A549 (cell line): Measurements from ENCODE around the gene SEC22A. TPM values are rescaled to one million over a fixed set of nuclear protein-coding genes. Genes with fewer than 3 reads are reported as not detected.

ENCODE experiments used
- ATAC-seq, 2 experiments: fragments of 200-7000 bp in 1 of 2; fragments of >200 bp in 1 of 2; cut with Nextera tagmentation in 1 of 2; cut with Tn5 transposase in 1 of 2; 3 replicates each; pipeline versions ENCODE4 v1.8.0 to v1.9.1; 2018 to 2020; ENCODE audit warnings: mild to moderate bottlenecking in 1 of 2, moderate library complexity in 1 of 2
- CTCF ChIA-PET: fragments of 300-600 bp; sonication (Branson Sonifier 250); formaldehyde crosslinking; extraction: SDS; loops from one replicate; lab custom pipeline; 2021; ENCODE audit warnings: antibody characterized with exemption, inconsistent platforms; lab: Yijun Ruan, JAX
- POLR2A ChIA-PET: fragments of 350-600 bp; formaldehyde crosslinking; extraction: SDS; loops from one replicate; lab custom pipeline; 2021; ENCODE audit warnings: antibody characterized with exemption, inconsistent platforms; lab: Yijun Ruan, JAX
- DNase-seq, 2 experiments: peaks; one replicate each; pipeline versions ENCODE4 v3.0.0 to v3.0.0-alpha.2; 2011 to 2016; ENCODE audit warnings: low read depth in 1 of 2, low spot score in 1 of 2
- FAIRE-seq: peaks from 2 replicates; lab custom pipeline; 2011; peaks lifted over from hg19 to GRCh38; lab: Jason Lieb, UNC
- H3K27ac ChIP-seq, 2 experiments: fragments of >200 bp; sonication (Bioruptor Twin); formaldehyde crosslinking; 3 replicates each; pipeline ENCODE4 v1.5.1; 2016 to 2017
- H3K4me1 ChIP-seq: fragments of >200 bp; sonication (Bioruptor Twin); formaldehyde crosslinking; 3 replicates; pipeline ENCODE4 v1.6.1; 2016
- H3K4me2 ChIP-seq: fragments of >200 bp; sonication (Bioruptor Twin); formaldehyde crosslinking; 3 replicates; pipeline ENCODE4 v1.6.1; 2016
- H3K4me3 ChIP-seq: fragments of >200 bp; sonication (Bioruptor Twin); formaldehyde crosslinking; 3 replicates; pipeline ENCODE4 v1.5.1; 2016
- H3K9me3 ChIP-seq: fragments of >200 bp; sonication (Bioruptor Twin); formaldehyde crosslinking; 3 replicates; pipeline ENCODE4 v1.6.1; 2016
- CBX2 ChIP-seq: fragments of 200-600 bp; sonication (generic); IDR thresholded peaks from 2 replicates; pipeline ENCODE4 v1.6.1; 2016; ENCODE audit warnings: low read depth, mild to moderate bottlenecking, borderline replicate concordance
- CEBPB ChIP-seq, 2 experiments: fragments of >200 bp in 1 of 2; sonication (Bioruptor Twin) in 1 of 2; formaldehyde crosslinking in 1 of 2; IDR thresholded peaks; 2 replicates each; pipeline ENCODE4 v1.6.1; 2012 to 2016
- CHD4 ChIP-seq: fragments of 200-600 bp; sonication (generic); IDR thresholded peaks from 2 replicates; pipeline ENCODE4 v1.6.1; 2016; ENCODE audit warnings: antibody characterized with exemption, mild to moderate bottlenecking, borderline replicate concordance
- FOSB ChIP-seq: fragments of 250-450 bp; sonication (Bioruptor Pico); IDR thresholded peaks from 2 replicates; pipeline ENCODE4 v1.5.0; 2020; ENCODE audit warnings: mild to moderate bottlenecking, moderate library complexity
- FOSL2 ChIP-seq, 2 experiments: fragments of 450-650 bp in 1 of 2; fragments of >200 bp in 1 of 2; sonication (Bioruptor Twin) in 1 of 2; formaldehyde crosslinking; IDR thresholded peaks; 2 replicates each; pipeline versions ENCODE4 v1.5.0 to v1.6.1; 2016 to 2020; ENCODE audit warnings: mild to moderate bottlenecking in 1 of 2, moderate library complexity in 1 of 2
- FOXS1 ChIP-seq: fragments of 250-450 bp; sonication (Bioruptor Pico); IDR thresholded peaks from 2 replicates; pipeline ENCODE4 v1.5.0; 2020; ENCODE audit warnings: mild to moderate bottlenecking, moderate library complexity
- HEYL ChIP-seq: fragments of 250-450 bp; sonication (Bioruptor Pico); IDR thresholded peaks from 2 replicates; pipeline ENCODE4 v1.8.0; 2021; ENCODE audit warnings: mild to moderate bottlenecking, moderate library complexity
- JUN ChIP-seq, 2 experiments: fragments of >200 bp; sonication (Bioruptor Twin); formaldehyde crosslinking; IDR thresholded peaks; 2 replicates in 1 of 2; 3 replicates in 1 of 2; pipeline ENCODE4 v1.6.1; 2016 to 2017
- KDM5A ChIP-seq: fragments of 200-600 bp; sonication (generic); IDR thresholded peaks from 2 replicates; pipeline ENCODE4 v1.6.1; 2016; ENCODE audit warnings: antibody characterized with exemption, mild to moderate bottlenecking
- MAZ ChIP-seq: fragments of 150-350 bp; IDR thresholded peaks from 2 replicates; pipeline ENCODE4 v1.6.1; 2014; ENCODE audit warnings: antibody characterized with exemption, low read depth, low read length, borderline replicate concordance
- MYC ChIP-seq: IDR thresholded peaks from 2 replicates; pipeline ENCODE4 v1.6.1; 2012; ENCODE audit warnings: mild to moderate bottlenecking, inconsistent platforms, low read length, improper control_type of control experiment, borderline replicate concordance
- NFE2L2 ChIP-seq: fragments of 150-350 bp; conservative IDR thresholded peaks from 2 replicates; pipeline ENCODE4 v1.6.1; 2014; ENCODE audit warnings: low read length
- NPAS2 ChIP-seq: fragments of 250-450 bp; sonication (Bioruptor Pico); IDR thresholded peaks from 2 replicates; pipeline ENCODE4 v1.8.0; 2022; ENCODE audit warnings: mild to moderate bottlenecking, moderate library complexity, borderline replicate concordance
- NR3C1 ChIP-seq: fragments of >200 bp; sonication (Bioruptor Twin); formaldehyde crosslinking; IDR thresholded peaks from 3 replicates; pipeline ENCODE4 v1.6.1; 2017
- PHF8 ChIP-seq: fragments of 200-600 bp; sonication (generic); IDR thresholded peaks from 2 replicates; pipeline ENCODE4 v1.6.1; 2016; ENCODE audit warnings: low read depth, mild to moderate bottlenecking, antibody characterized with exemption, moderate library complexity, borderline replicate concordance
- RAD21 ChIP-seq, 2 experiments: fragments of >200 bp in 1 of 2; sonication (Bioruptor Twin) in 1 of 2; formaldehyde crosslinking in 1 of 2; IDR thresholded peaks in 1 of 2; conservative IDR thresholded peaks in 1 of 2; 2 replicates in 1 of 2; 3 replicates in 1 of 2; pipeline ENCODE4 v1.6.1; 2012 to 2018; ENCODE audit warnings: inconsistent platforms in 1 of 2
- RFX5 ChIP-seq: fragments of 450-650 bp; IDR thresholded peaks from 2 replicates; pipeline ENCODE4 v1.7.1; 2014; ENCODE audit warnings: antibody characterized with exemption, mild to moderate bottlenecking, moderate library complexity
- TFCP2L1 ChIP-seq: fragments of 250-450 bp; sonication (Bioruptor Pico); IDR thresholded peaks from 2 replicates; pipeline ENCODE4 v1.5.0; 2021; ENCODE audit warnings: mild to moderate bottlenecking
- TP53 ChIP-seq: fragments of 250-450 bp; sonication (Bioruptor Pico); IDR thresholded peaks from 2 replicates; pipeline ENCODE4 v1.5.0; 2021; ENCODE audit warnings: mild to moderate bottlenecking, moderate library complexity
- ZFP36 ChIP-seq: fragments of 450-650 bp; IDR thresholded peaks from 2 replicates; pipeline ENCODE4 v1.6.1; 2014; ENCODE audit warnings: borderline replicate concordance; ENCODE audit not compliant: partially characterized antibody
- ZNF302 ChIP-seq: fragments of 250-450 bp; sonication (Bioruptor Pico); IDR thresholded peaks from 2 replicates; pipeline ENCODE4 v1.9.0; 2021; ENCODE audit warnings: inconsistent platforms, mild to moderate bottlenecking, moderate library complexity
- WGBS: methylation state at CpG from one replicate; pipeline ENCODE4 v1.1.6; 2017; ENCODE audit errors: missing lambda C conversion rate; 5-methylcytosine and 5-hydroxymethylcytosine counted together
- polyA plus RNA-seq, 4 experiments: library from polyadenylated mRNA; depleted of rRNA in 3 of 4; stranded (reverse); fragments of >200 nt; fragmentation: RNase III in 1 of 4; extraction: RNeasy Plus Mini Kit Qiagen cat#74134 plus additional on column Dnase treatment in 1 of 4; gene quantifications; 2 replicates in 3 of 4; 3 replicates in 1 of 4; pipeline ENCODE4 v1.2.3, GENCODE V29; 2011 to 2017
- TF ChIP-seq, protein P1 (sequence below): fragments of 250-450 bp; sonication (Bioruptor Pico); IDR thresholded peaks from 2 replicates; pipeline ENCODE4 v1.5.0; 2021; ENCODE audit warnings: mild to moderate bottlenecking, moderate library complexity, borderline replicate concordance
- TF ChIP-seq, protein P2 (sequence below): fragments of >200 bp; sonication (Bioruptor Twin); formaldehyde crosslinking; IDR thresholded peaks from 3 replicates; pipeline ENCODE4 v1.6.1; 2016
- TF ChIP-seq, protein P3 (sequence below): fragments of 250-450 bp; sonication (Bioruptor Pico); IDR thresholded peaks from 2 replicates; pipeline ENCODE4 v1.5.0; 2020; ENCODE audit warnings: low read depth, mild to moderate bottlenecking, moderate library complexity
- TF ChIP-seq, protein P4 (sequence below): fragments of 150-350 bp; IDR thresholded peaks from 2 replicates; pipeline ENCODE4 v1.6.1; 2014; ENCODE audit warnings: low read depth, mild to moderate bottlenecking, low read length

The SEC22A gene
- polyA plus RNA-seq, 2 of the 4 experiments (the other 2 are of a cell fraction) = 23.5 to 29.9 TPM

DNA sequence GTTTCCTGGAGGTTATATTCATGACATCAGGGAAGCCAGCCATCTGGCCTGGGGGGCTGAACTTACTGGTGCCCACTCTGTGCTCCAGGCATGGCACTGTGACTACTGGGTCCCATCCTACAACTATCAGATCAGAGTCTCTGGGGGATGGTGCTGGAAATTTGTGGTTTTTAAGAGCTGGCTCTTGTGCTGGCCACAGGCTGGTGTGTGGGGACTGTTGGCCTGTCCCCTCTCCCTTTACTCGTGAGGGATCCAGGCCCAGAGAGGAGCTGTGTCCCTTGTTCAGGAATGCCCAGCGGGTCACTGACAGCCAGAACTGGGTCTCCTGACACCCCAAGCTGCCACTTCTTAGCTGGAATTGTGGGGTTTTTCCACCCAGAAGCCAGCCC is 44.5 kb upstream of the SEC22A start:
- no peak for TF ChIP-seq CBX2
- TF ChIP-seq HEYL (CRISPR knock-in tag) = no peak
- TF ChIP-seq, protein P1, sequence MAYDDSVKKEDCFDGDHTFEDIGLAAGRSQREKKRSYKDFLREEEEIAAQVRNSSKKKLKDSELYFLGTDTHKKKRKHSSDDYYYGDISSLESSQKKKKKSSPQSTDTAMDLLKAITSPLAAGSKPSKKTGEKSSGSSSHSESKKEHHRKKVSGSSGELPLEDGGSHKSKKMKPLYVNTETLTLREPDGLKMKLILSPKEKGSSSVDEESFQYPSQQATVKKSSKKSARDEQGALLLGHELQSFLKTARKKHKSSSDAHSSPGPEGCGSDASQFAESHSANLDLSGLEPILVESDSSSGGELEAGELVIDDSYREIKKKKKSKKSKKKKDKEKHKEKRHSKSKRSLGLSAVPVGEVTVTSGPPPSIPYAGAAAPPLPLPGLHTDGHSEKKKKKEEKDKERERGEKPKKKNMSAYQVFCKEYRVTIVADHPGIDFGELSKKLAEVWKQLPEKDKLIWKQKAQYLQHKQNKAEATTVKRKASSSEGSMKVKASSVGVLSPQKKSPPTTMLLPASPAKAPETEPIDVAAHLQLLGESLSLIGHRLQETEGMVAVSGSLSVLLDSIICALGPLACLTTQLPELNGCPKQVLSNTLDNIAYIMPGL (CRISPR knock-in tag) = no peak
- no peak for TF ChIP-seq FOSB (CRISPR knock-in tag)
- TF ChIP-seq ZFP36 = no peak
- no peak for TF ChIP-seq NR3C1
- no peak for TF ChIP-seq PHF8
- TF ChIP-seq FOXS1 (CRISPR knock-in tag) = no peak
- TF ChIP-seq MAZ = no peak
- TF ChIP-seq CHD4 = no peak
- no peak for TF ChIP-seq NPAS2 (CRISPR knock-in tag)
- TF ChIP-seq, protein P2, sequence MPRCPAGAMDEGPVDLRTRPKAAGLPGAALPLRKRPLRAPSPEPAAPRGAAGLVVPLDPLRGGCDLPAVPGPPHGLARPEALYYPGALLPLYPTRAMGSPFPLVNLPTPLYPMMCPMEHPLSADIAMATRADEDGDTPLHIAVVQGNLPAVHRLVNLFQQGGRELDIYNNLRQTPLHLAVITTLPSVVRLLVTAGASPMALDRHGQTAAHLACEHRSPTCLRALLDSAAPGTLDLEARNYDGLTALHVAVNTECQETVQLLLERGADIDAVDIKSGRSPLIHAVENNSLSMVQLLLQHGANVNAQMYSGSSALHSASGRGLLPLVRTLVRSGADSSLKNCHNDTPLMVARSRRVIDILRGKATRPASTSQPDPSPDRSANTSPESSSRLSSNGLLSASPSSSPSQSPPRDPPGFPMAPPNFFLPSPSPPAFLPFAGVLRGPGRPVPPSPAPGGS = no peak
- TF ChIP-seq TFCP2L1 = no peak
- 75% methylated on average over 2 of the region's 2 CpGs for WGBS
- Histone ChIP-seq H3K4me1 (no peaks in the 10 kb centered on the region), H3K27ac (no peak overlapping the region), H3K9me3 (no peaks in the 10 kb centered on the region), H3K4me3 (no peak overlapping the region), H3K4me2 (no peak overlapping the region)
- DNase-seq (no peak), FAIRE-seq (no peak), ATAC-seq (no peak)
- CTCF ChIA-PET = interaction anchor here (0.8 to 1.1 kb wide), 2 partner anchors 14 to 37 kb away, joined by 3 read pairs; no protein-coding TSS in a partner anchor
- POLR2A ChIA-PET = no interaction called here

DNA sequence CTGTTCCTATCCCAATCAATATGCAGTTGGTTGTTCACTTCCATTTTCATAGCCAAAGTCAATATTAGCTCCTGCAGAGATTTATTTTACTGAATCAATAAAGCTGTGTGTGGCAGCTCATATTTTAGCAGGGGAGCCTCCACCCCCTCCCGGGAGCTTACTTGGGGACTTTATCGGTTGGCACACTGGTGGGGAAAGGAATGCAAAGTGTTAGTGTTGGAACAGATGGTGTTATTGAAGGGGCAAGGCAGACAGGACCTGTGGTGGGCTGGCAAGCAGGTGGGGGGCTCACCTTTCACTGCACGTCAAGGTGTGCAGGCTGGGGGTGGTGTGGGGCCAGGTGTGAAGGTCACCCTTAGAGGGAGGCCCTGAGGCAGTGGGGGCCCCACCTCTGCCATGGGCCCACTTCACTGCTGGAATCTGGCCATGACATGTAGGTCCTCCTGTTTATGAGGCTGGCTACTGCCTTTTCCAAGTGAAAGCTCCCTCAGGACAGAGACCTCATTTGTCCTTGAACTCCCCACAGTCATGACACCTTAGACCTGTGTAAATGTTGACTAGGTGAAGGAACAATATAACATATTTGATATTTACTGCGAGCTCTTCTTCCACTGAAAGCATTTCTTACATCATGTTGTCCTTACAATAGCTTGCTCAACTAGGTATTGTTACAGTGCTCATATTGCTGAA is 44.0 kb upstream of the SEC22A start:
- Histone ChIP-seq H3K4me1 (no peaks in the 10 kb centered on the region), H3K27ac (no peak overlapping the region), H3K4me3 (no peak overlapping the region), H3K4me2 (no peak overlapping the region), H3K9me3 (no peaks in the 10 kb centered on the region)
- FAIRE-seq (no peak), ATAC-seq (no peak), DNase-seq (no peak)
- TF ChIP-seq ZFP36 (no peak), MYC (no peak), NFE2L2 (no peak), FOSL2 (IDR thresholded peaks at IDR 0.05) (no peak), FOSL2 (CRISPR knock-in tag; IDR thresholded peaks at IDR 0.05) (no peak), KDM5A (no peak), RAD21 (conservative IDR thresholded peaks at IDR 0.05 in 1 of 2, IDR thresholded peaks at IDR 0.05 in 1 of 2) (no peak), RFX5 (no peak), CEBPB (IDR thresholded peaks at IDR 0.05) (no peak), TP53 (CRISPR knock-in tag) (no peak), JUN (IDR thresholded peaks at IDR 0.05) (no peak), ZNF302 (CRISPR knock-in tag) (no peak), MAZ (no peak)
- TF ChIP-seq, protein P3, sequence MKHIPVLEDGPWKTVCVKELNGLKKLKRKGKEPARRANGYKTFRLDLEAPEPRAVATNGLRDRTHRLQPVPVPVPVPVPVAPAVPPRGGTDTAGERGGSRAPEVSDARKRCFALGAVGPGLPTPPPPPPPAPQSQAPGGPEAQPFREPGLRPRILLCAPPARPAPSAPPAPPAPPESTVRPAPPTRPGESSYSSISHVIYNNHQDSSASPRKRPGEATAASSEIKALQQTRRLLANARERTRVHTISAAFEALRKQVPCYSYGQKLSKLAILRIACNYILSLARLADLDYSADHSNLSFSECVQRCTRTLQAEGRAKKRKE (CRISPR knock-in tag) = no peak
- TF ChIP-seq, protein P1 (CRISPR knock-in tag) = no peak
- TF ChIP-seq, protein P4, sequence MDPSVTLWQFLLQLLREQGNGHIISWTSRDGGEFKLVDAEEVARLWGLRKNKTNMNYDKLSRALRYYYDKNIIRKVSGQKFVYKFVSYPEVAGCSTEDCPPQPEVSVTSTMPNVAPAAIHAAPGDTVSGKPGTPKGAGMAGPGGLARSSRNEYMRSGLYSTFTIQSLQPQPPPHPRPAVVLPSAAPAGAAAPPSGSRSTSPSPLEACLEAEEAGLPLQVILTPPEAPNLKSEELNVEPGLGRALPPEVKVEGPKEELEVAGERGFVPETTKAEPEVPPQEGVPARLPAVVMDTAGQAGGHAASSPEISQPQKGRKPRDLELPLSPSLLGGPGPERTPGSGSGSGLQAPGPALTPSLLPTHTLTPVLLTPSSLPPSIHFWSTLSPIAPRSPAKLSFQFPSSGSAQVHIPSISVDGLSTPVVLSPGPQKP = no peak
- TF ChIP-seq, protein P2 = no peak
- CTCF ChIA-PET = interaction anchor here (0.8 to 1.1 kb wide), 2 partner anchors 15 to 37 kb away, joined by 3 read pairs; no protein-coding TSS in a partner anchor
- 81% methylated on average over 4 of the region's 4 CpGs for WGBS
- POLR2A ChIA-PET = no interaction called here
